Fibroblast of peridontal ligament (primary cell): ENCODE measurements around the gene BAIAP3.

Source experiments
- DNase-seq: peaks from one replicate; pipeline ENCODE4 v3.0.0-alpha.2; 2010; ENCODE audit errors: extremely low read depth

Gene BAIAP3

GRCh38 chr16:1393613-1394176, 60.2 kb downstream of the BAIAP3 start:
- DNase-seq: no peak

GRCh38 chr16:1394367-1394951, 61.0 kb downstream of the BAIAP3 start:
- DNase-seq: no peak

DNA sequence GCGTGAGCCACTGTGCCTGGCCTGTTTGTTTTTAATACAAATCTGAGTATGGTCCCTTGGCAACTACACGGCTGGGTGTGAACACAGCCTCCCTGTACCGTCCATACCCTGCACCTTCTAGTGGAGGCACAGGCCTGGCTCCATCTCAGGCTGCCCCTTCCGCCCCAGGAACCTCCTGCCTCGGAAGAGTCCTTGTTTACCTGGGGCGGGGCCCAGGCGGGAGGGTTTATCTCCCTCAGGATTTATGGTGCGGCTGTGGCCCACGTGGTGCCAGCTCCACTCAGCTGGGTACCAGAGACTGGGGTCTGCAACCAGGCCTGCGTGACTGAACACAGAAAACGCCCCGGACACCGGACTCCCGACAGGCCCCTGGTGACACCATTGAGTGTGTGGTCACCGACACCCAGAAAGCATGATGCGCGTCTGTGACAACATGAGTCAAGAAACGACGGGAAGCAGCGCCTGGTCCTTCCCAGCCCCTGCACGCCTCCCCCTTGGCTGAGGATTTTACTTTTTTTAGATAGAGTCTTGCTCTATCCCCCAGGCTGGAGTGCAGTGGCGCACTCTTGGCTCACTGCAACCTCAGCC, 62.1 kb downstream of the BAIAP3 start:
- DNase-seq: no peak

GRCh38 chr16:1397779-1398178, 64.3 kb downstream of the BAIAP3 start:
- no peak for DNase-seq

DNA sequence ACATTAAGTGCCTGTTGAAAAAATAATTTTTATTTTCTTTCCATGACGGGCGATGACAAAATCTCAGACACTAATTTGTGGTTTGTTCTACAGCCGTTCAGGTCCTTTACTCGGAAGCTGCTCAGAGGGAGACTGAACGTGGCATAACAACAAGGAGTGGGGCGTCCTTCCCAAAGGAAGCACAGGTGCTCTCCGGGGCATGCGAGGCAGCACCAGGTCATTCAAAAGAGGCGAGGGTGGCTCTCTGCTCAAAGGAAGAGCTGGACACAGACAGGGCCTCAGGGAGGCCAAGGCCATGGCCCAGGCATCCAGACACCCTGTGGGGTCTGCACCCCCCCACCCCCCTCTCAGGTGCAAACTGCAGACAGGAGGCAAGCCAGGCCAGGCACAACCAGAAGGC, 64.9 kb downstream of the BAIAP3 start:
- DNase-seq: no peak
